Fibroblast of villous mesenchyme (primary cell): ENCODE measurements around the gene GPANK1. TPM values are rescaled to one million over a fixed set of nuclear protein-coding genes. Genes with fewer than 3 reads are reported as not detected.

Experiments
- DNase-seq: peaks from one replicate; pipeline ENCODE4 v3.0.0-alpha.2; 2010; ENCODE audit warnings: low read depth
- H3K4me3 ChIP-seq: 2 replicates; pipeline ENCODE4 v1.5.1; 2011; ENCODE audit warnings: low read depth, mild to moderate bottlenecking, low read length
- CTCF ChIP-seq: IDR thresholded peaks from 2 replicates; pipeline ENCODE4 v1.5.1; 2012; ENCODE audit warnings: low read depth, mild to moderate bottlenecking, low read length; ENCODE audit not compliant: insufficient read depth
- total RNA-seq: library from RNA; depleted of rRNA; stranded (reverse); fragments of >200 nt; gene quantifications from 2 replicates; pipeline ENCODE4 v1.2.3, GENCODE V29; 2012

The GPANK1 gene
- total RNA-seq, 1 donor = 20.7 TPM

- no peak for DNase-seq
- no peak for TF ChIP-seq CTCF
Observed at GRCh38 chr6:31620586-31621319, 44.0 kb downstream of the GPANK1 start, which contains the start of gene PRRC2A. PRRC2A (plus strand) TSS chr6:31620715; CDS start chr6:31622790, 2,075 bp downstream.

GRCh38 chr6:31619805-31620585 is 44.8 kb downstream of the GPANK1 start:
- peak overlapping the region; percentile 77 for H3K4me3 ChIP-seq
- peak; percentile 100 for DNase-seq
- TF ChIP-seq CTCF = no peak

More at GRCh38 chr6:31620586-31621319, 44.0 kb downstream of the GPANK1 start, which contains the start of gene PRRC2A:
- peak within 1 kb of the TSS; percentile 77 for H3K4me3 ChIP-seq

- no peak overlapping the region for H3K4me3 ChIP-seq
- no peak for DNase-seq
- TF ChIP-seq CTCF = no peak
Observed at GRCh38 chr6:31617010-31617409, 47.8 kb downstream of the GPANK1 start.

- no peak overlapping the region for H3K4me3 ChIP-seq
- DNase-seq = no peak
- no peak for TF ChIP-seq CTCF
Observed at GRCh38 chr6:31615748-31616147, 49.0 kb downstream of the GPANK1 start.

- H3K4me3 ChIP-seq = no peak within 1 kb of the TSS
- DNase-seq = no peak
- TF ChIP-seq CTCF = no peak
Observed at GRCh38 chr6:31614684-31615578, 49.9 kb downstream of the GPANK1 start, which contains the start of gene AIF1. AIF1 (plus strand) TSS chr6:31615234; CDS start chr6:31615330, 96 bp downstream.

GRCh38 chr6:31614075-31614619 is 50.6 kb downstream of the GPANK1 start:
- H3K4me3 ChIP-seq = no peak overlapping the region
- DNase-seq = no peak
- TF ChIP-seq CTCF = no peak
